Hematopoietic multipotent progenitor cell (in vitro differentiated cells): ENCODE measurements around the gene SLC9B1. TPM values are rescaled to one million over a fixed set of nuclear protein-coding genes. Genes with fewer than 3 reads are reported as not detected.

Experiments used
- DNase-seq, 3 donors: peaks; one replicate each; pipeline ENCODE4 v3.0.0-alpha.2; 2011 to 2015; ENCODE audit warnings: low read depth in 2 of 3, low spot score in 2 of 3
- total RNA-seq: library from RNA; depleted of rRNA; stranded (reverse); fragments of >200 nt; gene quantifications from one replicate; pipeline ENCODE4 v1.2.3, GENCODE V29; 2012

The SLC9B1 gene
- 0.81 TPM for total RNA-seq

GRCh38 chr4:103019308-103020124 lies at the start of gene SLC9B1:
SLC9B1 (minus strand) TSS chr4:103019705; CDS start chr4:102991711, 27,994 bp downstream.
- peak; percentile 82 to 94 (median 92) for DNase-seq

- no peak for DNase-seq
These were observed 48.5 kb upstream of the SLC9B1 start for GRCh38 chr4:103067841-103068547.

GRCh38 chr4:103060453-103061148 lies 41.1 kb upstream of the SLC9B1 start:
- DNase-seq: no peak

DNA sequence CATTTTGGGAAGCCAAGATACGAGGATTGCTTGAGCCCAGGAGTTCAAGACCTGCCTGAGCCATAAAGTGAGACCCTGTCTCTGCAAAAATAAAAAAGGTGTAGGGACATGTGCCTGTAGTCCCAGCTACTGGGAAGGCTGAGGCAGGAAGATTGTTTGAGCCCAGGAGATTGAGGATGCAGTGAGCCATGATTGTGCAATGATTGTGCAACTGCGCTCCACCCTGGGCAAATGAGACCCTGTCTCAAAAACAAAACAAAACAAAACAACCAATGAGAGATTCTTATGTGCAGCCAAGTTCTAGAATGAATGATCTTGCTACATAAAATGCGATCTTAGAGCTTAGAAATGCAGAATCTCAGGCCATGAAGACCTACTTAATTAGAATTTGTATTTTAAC lies 34.5 kb upstream of the SLC9B1 start:
- DNase-seq: no peak

GRCh38 chr4:103052779-103053178 lies 33.3 kb upstream of the SLC9B1 start:
- no peak for DNase-seq

DNA sequence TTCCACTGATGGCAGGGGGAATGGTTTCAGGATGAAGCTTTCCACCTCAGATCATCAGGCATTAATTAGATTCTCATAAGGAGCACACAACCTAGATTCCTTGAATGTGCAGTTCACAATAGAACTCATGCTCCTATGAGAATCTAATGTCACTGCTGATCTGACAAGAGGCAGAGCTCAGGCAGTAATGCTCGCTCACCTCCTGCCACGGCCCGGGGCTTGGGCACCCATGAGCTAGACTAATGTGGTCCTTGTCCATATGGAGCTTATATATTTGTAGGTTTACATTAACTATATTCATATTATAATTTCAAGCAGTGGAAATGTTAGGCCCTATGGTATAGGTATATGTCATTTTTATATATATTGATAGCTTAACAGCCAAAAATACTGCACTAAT lies 32.6 kb upstream of the SLC9B1 start:
- DNase-seq: no peak

GRCh38 chr4:103050736-103051436 lies 31.4 kb upstream of the SLC9B1 start:
- DNase-seq: no peak

- DNase-seq: peak; percentile 5 to 72 (median 42)
These were observed 27.1 kb upstream of the SLC9B1 start for GRCh38 chr4:103046416-103047290.

DNA sequence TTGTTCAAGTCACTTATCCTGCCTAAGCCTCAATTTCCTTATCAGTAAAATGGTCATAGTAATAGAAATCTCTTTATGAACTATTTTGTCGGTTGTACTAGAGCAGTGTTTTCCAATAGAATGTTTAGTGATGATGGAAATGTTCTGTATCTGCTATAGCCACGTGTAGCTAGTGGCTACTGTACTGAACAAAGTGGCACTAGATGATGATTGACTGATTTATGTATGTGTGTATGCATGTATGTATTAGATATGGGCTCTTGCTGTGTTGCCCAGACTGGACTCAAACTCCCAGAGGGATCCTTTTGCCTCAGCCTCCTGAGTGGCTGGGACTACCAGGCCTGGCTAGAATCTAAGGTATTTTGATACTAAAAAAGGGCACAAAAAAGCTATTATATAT lies 24.7 kb upstream of the SLC9B1 start:
- no peak for DNase-seq

DNA sequence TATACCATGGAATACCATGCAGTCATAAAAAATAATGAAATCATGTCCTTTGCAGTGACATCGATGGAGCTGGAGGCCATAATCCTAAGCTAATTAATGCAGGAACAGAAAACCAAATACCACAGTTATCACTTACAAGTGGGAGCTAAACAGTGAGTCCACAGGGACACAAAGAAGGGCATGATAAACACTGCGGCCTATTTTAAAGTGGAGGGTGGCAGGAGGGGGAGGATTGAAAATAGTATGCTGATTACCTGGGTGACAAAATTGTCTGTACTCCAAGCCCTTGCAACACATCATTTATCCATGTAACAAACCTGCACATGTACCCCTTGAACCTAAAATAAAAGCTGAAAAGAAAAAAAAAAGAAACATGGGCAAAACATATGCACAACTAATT lies 16.7 kb upstream of the SLC9B1 start:
- no peak for DNase-seq

DNA sequence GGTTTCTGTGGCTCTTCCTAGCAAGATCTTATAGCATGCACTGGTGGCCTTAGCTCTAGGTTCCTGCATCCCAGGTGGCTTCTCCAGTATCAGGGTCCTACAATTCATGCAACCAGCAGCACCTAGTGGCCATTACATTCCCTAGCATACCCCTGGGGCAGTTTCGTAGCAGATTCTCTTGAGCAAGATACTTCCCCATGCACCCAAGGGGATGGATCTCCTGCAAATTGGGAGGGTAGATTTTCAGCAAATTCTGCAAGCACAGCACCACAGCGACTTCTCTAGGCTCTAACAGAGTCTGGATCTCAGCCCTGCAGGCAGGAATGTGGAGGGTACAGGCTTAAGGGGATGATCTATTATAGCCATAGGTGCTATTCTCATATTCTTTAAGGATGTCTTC lies 13.1 kb upstream of the SLC9B1 start:
- peak in 2 of 3 donors; percentile 31 to 48 for DNase-seq

DNA sequence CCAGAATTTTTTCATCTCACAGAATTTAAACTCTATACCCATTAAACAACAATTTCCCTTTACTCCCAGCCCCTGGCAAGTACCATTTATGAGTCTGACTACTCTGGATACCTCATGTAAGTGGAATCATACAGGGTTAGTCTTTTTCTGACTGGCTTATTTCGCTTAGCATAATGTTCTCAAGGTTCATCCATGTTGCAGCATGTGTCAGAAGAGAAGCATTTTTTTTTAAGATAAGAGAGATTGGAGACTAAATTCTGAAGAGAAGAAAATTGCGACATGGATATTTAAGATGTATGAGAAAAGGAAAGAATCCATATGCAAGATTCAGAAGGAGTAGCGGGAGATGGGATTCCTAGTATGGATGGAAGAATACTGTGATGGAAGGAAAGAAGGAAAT lies 11.3 kb upstream of the SLC9B1 start:
- no peak for DNase-seq

DNA sequence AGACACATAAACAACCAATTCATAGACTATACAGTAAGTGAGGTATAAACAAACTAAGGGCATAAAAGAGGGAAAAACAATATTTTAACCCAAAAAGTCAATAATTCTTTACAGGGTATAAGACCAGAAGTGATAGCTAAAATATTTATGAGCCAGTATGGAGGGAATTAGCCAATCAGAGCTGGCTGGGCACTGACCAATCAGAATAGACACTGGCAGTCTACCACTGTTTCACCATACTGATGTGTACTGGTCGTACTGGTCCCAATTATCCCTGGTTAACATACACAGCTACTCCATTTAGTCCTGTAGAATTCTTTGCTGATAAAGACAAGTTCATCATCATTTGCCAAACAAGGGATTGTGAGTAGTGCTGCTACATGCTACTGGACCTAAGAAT lies 9.8 kb upstream of the SLC9B1 start:
- no peak for DNase-seq

GRCh38 chr4:103026868-103027267 lies 7.4 kb upstream of the SLC9B1 start:
- DNase-seq: no peak

GRCh38 chr4:103024996-103025395 lies 5.5 kb upstream of the SLC9B1 start:
- no peak for DNase-seq

DNA sequence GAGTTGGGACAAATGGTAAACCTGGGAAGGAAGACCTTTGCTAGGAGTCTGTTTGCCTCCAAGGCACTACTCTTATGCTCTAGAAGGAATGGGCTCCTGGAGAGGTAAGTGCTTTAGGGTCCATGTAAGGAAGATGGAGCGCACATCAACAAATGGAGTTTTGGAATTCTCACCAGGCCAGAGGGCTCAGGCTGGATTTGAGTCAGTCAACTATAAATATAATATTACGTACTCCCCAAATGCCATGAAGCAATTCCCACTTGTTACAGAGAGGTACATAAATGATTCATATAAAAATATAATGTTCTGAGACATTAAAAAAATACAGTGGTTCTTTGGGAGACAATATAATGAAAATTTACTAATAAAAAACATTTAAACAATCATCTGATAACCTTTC lies 1.6 kb upstream of the SLC9B1 start:
- no peak for DNase-seq

GRCh38 chr4:103018391-103019307 lies 856 bp downstream of the SLC9B1 start:
- no peak for DNase-seq

GRCh38 chr4:103012551-103012950 lies 7.0 kb downstream of the SLC9B1 start:
- no peak for DNase-seq

- DNase-seq: no peak
These were observed 7.4 kb downstream of the SLC9B1 start for GRCh38 chr4:103012060-103012459.
